Suprapubic skin (tissue), 3 donors: ENCODE measurements around the gene CCDC70.

ENCODE experiments used
- POLR2A ChIP-seq, 2 donors: fragments of 450-650 bp; IDR thresholded peaks; one replicate each; pipeline ENCODE4 v1.6.1; 2017; ENCODE audit warnings: antibody characterized with exemption in 2 of 2, mild to moderate bottlenecking in 2 of 2, moderate library complexity in 2 of 2
- TF ChIP-seq, protein P1 (sequence below), 2 donors: fragments of 200-600 bp in 1 of 2; fragments of 450-650 bp in 1 of 2; sonication (generic) in 1 of 2; IDR thresholded peaks; one replicate each; pipeline ENCODE4 v1.5.1; 2016 to 2019; ENCODE audit warnings: antibody characterized with exemption in 2 of 2, mild to moderate bottlenecking in 1 of 2, moderate library complexity in 1 of 2

DNA sequence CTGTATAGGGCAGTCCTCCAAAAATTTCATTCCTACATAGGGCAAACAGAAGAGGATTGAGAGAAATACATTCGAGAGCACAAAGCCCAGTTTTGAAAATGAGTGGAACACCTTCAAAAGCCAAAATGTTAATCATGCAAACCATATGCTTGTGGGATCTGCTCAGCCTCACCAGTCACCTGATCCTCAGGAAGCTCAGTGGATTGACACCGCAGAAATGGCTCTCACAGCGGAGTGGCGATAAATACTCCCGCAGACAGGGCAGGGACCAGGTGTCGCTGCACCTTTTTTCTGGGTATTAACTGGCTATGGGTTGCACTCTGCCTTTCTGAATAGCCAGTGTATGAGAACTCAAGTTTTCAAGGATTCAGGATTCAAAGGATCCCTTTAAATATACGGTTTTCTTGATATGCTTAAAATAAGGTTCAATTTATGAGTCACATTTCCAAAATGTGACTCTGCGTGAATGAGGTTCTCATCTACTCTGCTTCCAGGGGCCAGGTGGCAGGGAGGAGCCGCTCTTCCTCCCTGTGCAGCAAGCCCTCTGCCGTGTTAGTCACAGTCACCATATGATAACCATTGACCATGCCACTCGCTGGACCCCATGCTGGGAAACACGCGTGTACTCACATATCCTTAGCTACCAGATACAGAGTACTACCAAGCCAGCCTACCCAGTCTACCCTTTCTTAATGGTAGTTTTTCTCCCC, 39.5 kb upstream of the CCDC70 start:
- TF ChIP-seq, protein P1, sequence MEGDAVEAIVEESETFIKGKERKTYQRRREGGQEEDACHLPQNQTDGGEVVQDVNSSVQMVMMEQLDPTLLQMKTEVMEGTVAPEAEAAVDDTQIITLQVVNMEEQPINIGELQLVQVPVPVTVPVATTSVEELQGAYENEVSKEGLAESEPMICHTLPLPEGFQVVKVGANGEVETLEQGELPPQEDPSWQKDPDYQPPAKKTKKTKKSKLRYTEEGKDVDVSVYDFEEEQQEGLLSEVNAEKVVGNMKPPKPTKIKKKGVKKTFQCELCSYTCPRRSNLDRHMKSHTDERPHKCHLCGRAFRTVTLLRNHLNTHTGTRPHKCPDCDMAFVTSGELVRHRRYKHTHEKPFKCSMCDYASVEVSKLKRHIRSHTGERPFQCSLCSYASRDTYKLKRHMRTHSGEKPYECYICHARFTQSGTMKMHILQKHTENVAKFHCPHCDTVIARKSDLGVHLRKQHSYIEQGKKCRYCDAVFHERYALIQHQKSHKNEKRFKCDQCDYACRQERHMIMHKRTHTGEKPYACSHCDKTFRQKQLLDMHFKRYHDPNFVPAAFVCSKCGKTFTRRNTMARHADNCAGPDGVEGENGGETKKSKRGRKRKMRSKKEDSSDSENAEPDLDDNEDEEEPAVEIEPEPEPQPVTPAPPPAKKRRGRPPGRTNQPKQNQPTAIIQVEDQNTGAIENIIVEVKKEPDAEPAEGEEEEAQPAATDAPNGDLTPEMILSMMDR (IDR thresholded peaks at IDR 0.05): no peak
- TF ChIP-seq POLR2A (IDR thresholded peaks at IDR 0.05): no peak
